H9 (cell line): Measurements from ENCODE around the gene PRRC1. TPM values are rescaled to one million over a fixed set of nuclear protein-coding genes. Genes with fewer than 3 reads are reported as not detected.

ENCODE experiments used
- DNase-seq: peaks from one replicate; pipeline ENCODE4 v3.0.0-alpha.2; 2017
- H2AFZ ChIP-seq: one replicate; pipeline ENCODE4 v1.6.1; 2013; ENCODE audit warnings: mild to moderate bottlenecking, low read length, control low read depth, moderate library complexity
- H2AK5ac ChIP-seq: 2 replicates; pipeline ENCODE4 v1.6.1; 2013; ENCODE audit warnings: low read length, control low read depth, mixed read lengths; ENCODE audit not compliant: insufficient read length
- H2BK120ac ChIP-seq: one replicate; pipeline ENCODE4 v1.6.1; 2013; ENCODE audit warnings: low read depth, mild to moderate bottlenecking, low read length, control low read depth, inconsistent platforms; ENCODE audit not compliant: poor library complexity, severe bottlenecking
- H2BK12ac ChIP-seq: 2 replicates; pipeline ENCODE4 v1.6.1; 2013; ENCODE audit warnings: low read length, control low read depth, mixed read lengths, low read depth; ENCODE audit not compliant: insufficient read length
- H2BK15ac ChIP-seq: 2 replicates; pipeline ENCODE4 v1.6.1; 2013; ENCODE audit warnings: low read depth, low read length, control low read depth
- H2BK20ac ChIP-seq: one replicate; pipeline ENCODE4 v1.6.1; 2013; ENCODE audit warnings: low read depth, mild to moderate bottlenecking, low read length, control low read depth, inconsistent platforms; ENCODE audit not compliant: poor library complexity, severe bottlenecking
- H2BK5ac ChIP-seq: 2 replicates; pipeline ENCODE4 v1.6.1; 2013; ENCODE audit warnings: low read length, control low read depth, mixed read lengths; ENCODE audit not compliant: insufficient read length
- H3K14ac ChIP-seq: 2 replicates; pipeline ENCODE4 v1.6.1; 2013; ENCODE audit warnings: low read length, control low read depth; ENCODE audit not compliant: insufficient read depth
- H3K18ac ChIP-seq: 2 replicates; pipeline ENCODE4 v1.6.1; 2013; ENCODE audit warnings: low read depth, mild to moderate bottlenecking, mixed read lengths, low read length, control low read depth; ENCODE audit not compliant: insufficient read length
- H3K23ac ChIP-seq: 2 replicates; pipeline ENCODE4 v1.6.1; 2013; ENCODE audit warnings: low read length, control low read depth, mixed read lengths, low read depth; ENCODE audit not compliant: insufficient read length
- H3K23me2 ChIP-seq: 2 replicates; pipeline ENCODE4 v1.6.1; 2013; ENCODE audit warnings: low read depth, mild to moderate bottlenecking, mixed read lengths, low read length, control low read depth; ENCODE audit not compliant: insufficient read length, poor library complexity, severe bottlenecking
- H3K27ac ChIP-seq: 2 replicates; pipeline ENCODE4 v1.5.1; 2013; ENCODE audit warnings: low read length, control low read depth, mixed read lengths, low read depth; ENCODE audit not compliant: insufficient read length
- H3K27me3 ChIP-seq: 2 replicates; pipeline ENCODE4 v1.6.1; 2013; ENCODE audit warnings: low read length, control low read depth, inconsistent platforms; ENCODE audit not compliant: insufficient read depth
- H3K4ac ChIP-seq: 2 replicates; pipeline ENCODE4 v1.6.1; 2013; ENCODE audit warnings: low read depth, mild to moderate bottlenecking, control low read depth, inconsistent platforms, low read length, moderate library complexity
- H3K4me1 ChIP-seq: 2 replicates; pipeline ENCODE4 v1.6.1; 2013; ENCODE audit warnings: low read length, control low read depth, inconsistent platforms; ENCODE audit not compliant: insufficient read depth
- H3K4me2 ChIP-seq: 2 replicates; pipeline ENCODE4 v1.6.1; 2013; ENCODE audit warnings: low read length, control low read depth, mixed read lengths; ENCODE audit not compliant: insufficient read length, insufficient read depth
- H3K56ac ChIP-seq: 2 replicates; pipeline ENCODE4 v1.6.1; 2013; ENCODE audit warnings: low read depth, mild to moderate bottlenecking, mixed read lengths, low read length, control low read depth; ENCODE audit not compliant: insufficient read length
- H3K79me1 ChIP-seq: 2 replicates; pipeline ENCODE4 v1.6.1; 2013; ENCODE audit warnings: low read depth, mild to moderate bottlenecking, moderate library complexity, low read length, control low read depth, inconsistent platforms; ENCODE audit not compliant: insufficient read depth, poor library complexity, severe bottlenecking
- H3K79me2 ChIP-seq: 2 replicates; pipeline ENCODE4 v1.6.1; 2013; ENCODE audit warnings: low read length, control low read depth, inconsistent platforms; ENCODE audit not compliant: insufficient read depth
- H3K9ac ChIP-seq: 2 replicates; pipeline ENCODE4 v1.6.1; 2013; ENCODE audit warnings: low read length, control low read depth, mixed read lengths; ENCODE audit not compliant: insufficient read length; ENCODE audit errors: extremely low read depth
- H3K9me3 ChIP-seq: one replicate; pipeline ENCODE4 v1.6.1; 2013; ENCODE audit warnings: low read depth, low read length, inconsistent platforms; ENCODE audit not compliant: control insufficient read depth
- H3T11ph ChIP-seq: one replicate; pipeline ENCODE4 v1.6.1; 2013; ENCODE audit warnings: mild to moderate bottlenecking, low read length, control low read depth, inconsistent platforms
- H4K20me1 ChIP-seq: one replicate; pipeline ENCODE4 v1.6.1; 2013; ENCODE audit not compliant: control insufficient read depth, insufficient read length, insufficient read depth
- H4K5ac ChIP-seq: 2 replicates; pipeline ENCODE4 v1.6.1; 2013; ENCODE audit warnings: low read depth, mild to moderate bottlenecking, mixed read lengths, low read length, control low read depth; ENCODE audit not compliant: insufficient read length
- H4K8ac ChIP-seq: replicated peaks from 2 replicates; pipeline ENCODE4 v1.6.1; 2013; ENCODE audit warnings: low read length, control low read depth, mixed read lengths, low read depth; ENCODE audit not compliant: insufficient read length
- H4K91ac ChIP-seq: 2 replicates; pipeline ENCODE4 v1.6.1; 2013; ENCODE audit warnings: low read depth, mild to moderate bottlenecking, moderate library complexity, mixed read lengths, low read length, control low read depth; ENCODE audit not compliant: insufficient read length
- H3K27ac Mint-ChIP-seq, 3 experiments: 2 replicates in 2 of 3; 3 replicates in 1 of 3; pipeline ENCODE4 v1.8.0; 2020 to 2021; ENCODE audit warnings: mixed read lengths in 3 of 3, mild to moderate bottlenecking in 1 of 3, moderate library complexity in 1 of 3
- H3K27me3 Mint-ChIP-seq: 2 replicates; pipeline ENCODE4 v1.8.0; 2021; ENCODE audit warnings: low read depth, mild to moderate bottlenecking, moderate library complexity, mixed read lengths
- H3K36me3 Mint-ChIP-seq, 3 experiments: 2 replicates in 2 of 3; 3 replicates in 1 of 3; pipeline ENCODE4 v1.8.0; 2020 to 2021; ENCODE audit warnings: low read depth in 3 of 3, mixed read lengths in 3 of 3; ENCODE audit not compliant: insufficient read depth in 1 of 3
- H3K4me1 Mint-ChIP-seq, 2 experiments: 2 replicates each; pipeline ENCODE4 v1.8.0; 2020; ENCODE audit warnings: mixed read lengths in 2 of 2
- H3K4me3 Mint-ChIP-seq, 2 experiments: 2 replicates in 1 of 2; 3 replicates in 1 of 2; pipeline ENCODE4 v1.8.0; 2020 to 2021; ENCODE audit warnings: mild to moderate bottlenecking in 2 of 2, mixed read lengths in 2 of 2, moderate library complexity in 1 of 2
- H3K9me3 Mint-ChIP-seq, 2 experiments: 2 replicates in 1 of 2; 3 replicates in 1 of 2; pipeline ENCODE4 v1.8.0; 2020; ENCODE audit warnings: mild to moderate bottlenecking in 2 of 2, mixed read lengths in 2 of 2, moderate library complexity in 1 of 2
- CTCF ChIP-seq: fragments of 200-600 bp; sonication (generic); conservative IDR thresholded peaks from 3 replicates; pipeline ENCODE4 v1.8.0; 2021; ENCODE audit warnings: antibody characterized with exemption, mild to moderate bottlenecking
- WGBS: extraction: QIAGEN DNeasy Blood & Tissue Kit; methylation state at CpG from one replicate; pipeline ENCODE4 v1.1.7; 2013; ENCODE audit warnings: missing lambda C conversion rate, low lambda C conversion rate, mixed read lengths; ENCODE audit not compliant: insufficient read length; ENCODE audit errors: extremely low coverage; 5-methylcytosine and 5-hydroxymethylcytosine counted together
- total RNA-seq: library from RNA; stranded (reverse); gene quantifications from 2 replicates; pipeline ENCODE4 v1.2.1, GENCODE V29; 2021

PRRC1 gene
- total RNA-seq, 1 experiment from 2014 or later = 70.7 TPM

GRCh38 chr5:127525181-127525580, 7.7 kb downstream of the PRRC1 start:
- no peak overlapping the region for H2BK120ac ChIP-seq

More at GRCh38 chr5:127525181-127525580, 7.7 kb downstream of the PRRC1 start:
- no peak for TF ChIP-seq CTCF
- Histone ChIP-seq H3K4ac (no peak overlapping the region), H3K9ac (no peak overlapping the region), H2BK20ac (no peak overlapping the region), H4K20me1 (no peaks in the 10 kb centered on the region), H2BK5ac (no peak overlapping the region), H3K27me3 (no peaks in the 10 kb centered on the region), H3K56ac (no peak overlapping the region), H3K27ac (no peak overlapping the region), H3K23me2 (no peaks in the 10 kb centered on the region), H2BK15ac (no peak overlapping the region), H2BK12ac (no peak overlapping the region), H2AK5ac (no peak overlapping the region), H4K5ac (no peak overlapping the region), H4K91ac (no peak overlapping the region), H3K9me3 (no peaks in the 10 kb centered on the region), H4K8ac (no peak overlapping the region), H2AFZ (no peak overlapping the region), H3T11ph (no peak overlapping the region), H3K23ac (no peak overlapping the region), H3K79me1 (peaks cover 2% of the 10 kb centered on the region), H3K4me2 (no peak overlapping the region), H3K14ac (no peak overlapping the region), H3K79me2 (peaks cover 8% of the 10 kb centered on the region; the same call in 1 of the 2 replicates), H3K18ac (no peak overlapping the region), H3K4me1 (no peaks in the 10 kb centered on the region)
- no peak overlapping the region for H3K4me3 Mint-ChIP-seq
- WGBS = no CpG with 5 or more reads among the region's 1 CpG
- DNase-seq = no peak
- no peaks in the 10 kb centered on the region for H3K27me3 Mint-ChIP-seq
- peaks cover 4 to 5% of the 10 kb centered on the region in 2 experiments; a peak in 4 of 5 replicates for H3K9me3 Mint-ChIP-seq
- H3K27ac Mint-ChIP-seq = no peak overlapping the region
- H3K36me3 Mint-ChIP-seq = peaks cover 45 to 88% (median 76%) of the 10 kb centered on the region in 3 experiments
- H3K4me1 Mint-ChIP-seq = peaks cover 7 to 8% of the 10 kb centered on the region in 2 experiments; a peak in 1 of 4 replicates
